Measurements from ENCODE around the gene STOML2. TPM values are rescaled to one million over a fixed set of nuclear protein-coding genes. Genes with fewer than 3 reads are reported as not detected.

The STOML2 gene
- total RNA-seq, 6 donors from 2014 or later, result 17.4 to 72.8 (median 48.0) TPM

DNA sequence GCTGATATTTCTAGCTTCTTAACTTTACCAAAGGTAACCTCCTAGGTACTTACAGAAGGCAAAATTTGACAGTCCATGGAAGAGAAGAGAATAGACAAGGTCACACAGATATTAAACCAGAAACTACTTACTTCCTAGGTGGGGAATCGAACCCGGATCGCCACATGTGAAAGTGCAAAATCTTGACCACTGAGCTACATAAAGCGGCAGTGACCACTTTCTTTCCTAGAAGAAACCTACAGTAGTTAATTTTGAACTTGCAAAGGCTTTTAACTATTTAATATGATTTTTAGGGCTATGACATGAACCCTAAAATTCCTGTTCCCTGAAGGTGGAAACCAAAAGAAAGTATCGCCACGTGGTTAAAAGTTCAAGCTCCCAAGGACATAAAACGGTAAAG is 33.1 kb upstream of the STOML2 start:
- H3K4me1 ChIP-seq, result no peaks in the 10 kb centered on the region
- H3K4me3 ChIP-seq, result no peak overlapping the region
- DNase-seq (no peak), ATAC-seq (ENCODE audit: low FRiP score in 2 of 2) (no peak)
- no peaks in the 10 kb centered on the region for H3K36me3 ChIP-seq
- TF ChIP-seq POLR2AphosphoS5 (IDR thresholded peaks at IDR 0.05) (no peak), EP300 (IDR thresholded peaks at IDR 0.05) (no peak)
- WGBS, 2 donors, result 88 to 89% methylated on average over 7 of the region's 7 CpGs
- H3K27me3 ChIP-seq, result no peaks in the 10 kb centered on the region
- H3K27ac ChIP-seq, result no peak overlapping the region
- H3K9me3 ChIP-seq, result peaks cover 0 to 4% (median 2%) of the 10 kb centered on the region in 4 donors

GRCh38 chr9:35134920-35135319 is 32.0 kb upstream of the STOML2 start:
- WGBS, 2 donors, result 86 to 89% methylated on average over 6 of the region's 6 CpGs
- no peaks in the 10 kb centered on the region for H3K9me3 ChIP-seq
- H3K27ac ChIP-seq, result no peak overlapping the region
- no peak for ATAC-seq (ENCODE audit: low FRiP score in 2 of 2)
- TF ChIP-seq, protein P1, sequence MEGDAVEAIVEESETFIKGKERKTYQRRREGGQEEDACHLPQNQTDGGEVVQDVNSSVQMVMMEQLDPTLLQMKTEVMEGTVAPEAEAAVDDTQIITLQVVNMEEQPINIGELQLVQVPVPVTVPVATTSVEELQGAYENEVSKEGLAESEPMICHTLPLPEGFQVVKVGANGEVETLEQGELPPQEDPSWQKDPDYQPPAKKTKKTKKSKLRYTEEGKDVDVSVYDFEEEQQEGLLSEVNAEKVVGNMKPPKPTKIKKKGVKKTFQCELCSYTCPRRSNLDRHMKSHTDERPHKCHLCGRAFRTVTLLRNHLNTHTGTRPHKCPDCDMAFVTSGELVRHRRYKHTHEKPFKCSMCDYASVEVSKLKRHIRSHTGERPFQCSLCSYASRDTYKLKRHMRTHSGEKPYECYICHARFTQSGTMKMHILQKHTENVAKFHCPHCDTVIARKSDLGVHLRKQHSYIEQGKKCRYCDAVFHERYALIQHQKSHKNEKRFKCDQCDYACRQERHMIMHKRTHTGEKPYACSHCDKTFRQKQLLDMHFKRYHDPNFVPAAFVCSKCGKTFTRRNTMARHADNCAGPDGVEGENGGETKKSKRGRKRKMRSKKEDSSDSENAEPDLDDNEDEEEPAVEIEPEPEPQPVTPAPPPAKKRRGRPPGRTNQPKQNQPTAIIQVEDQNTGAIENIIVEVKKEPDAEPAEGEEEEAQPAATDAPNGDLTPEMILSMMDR (IDR thresholded peaks at IDR 0.05), result no peak
- no peak for TF ChIP-seq POLR2A (IDR thresholded peaks at IDR 0.05)
- TF ChIP-seq EP300 (IDR thresholded peaks at IDR 0.05), result no peak
- no peak for TF ChIP-seq POLR2AphosphoS5 (IDR thresholded peaks at IDR 0.05)
- no peaks in the 10 kb centered on the region for H3K4me1 ChIP-seq
- no peaks in the 10 kb centered on the region for H3K36me3 ChIP-seq
- no peak overlapping the region for H3K4me3 ChIP-seq
- no peak for DNase-seq
- H3K27me3 ChIP-seq, result no peaks in the 10 kb centered on the region

- no peak for TF ChIP-seq POLR2A (IDR thresholded peaks at IDR 0.05)
- TF ChIP-seq POLR2AphosphoS5 (IDR thresholded peaks at IDR 0.05), result no peak
- no peak for TF ChIP-seq EP300 (IDR thresholded peaks at IDR 0.05)
- TF ChIP-seq, protein P1 (IDR thresholded peaks at IDR 0.05), result peak; percentile 83 to 93 (median 91)
- peak; percentile 86 to 94 for ATAC-seq (ENCODE audit: low FRiP score in 2 of 2)
- Histone ChIP-seq H3K9me3 (no peaks in the 10 kb centered on the region), H3K36me3 (no peaks in the 10 kb centered on the region), H3K4me3 (peak overlapping the region in 3 of 4 donors; percentile 59 to 81 (median 69)), H3K27me3 (no peaks in the 10 kb centered on the region), H3K27ac (peak overlapping the region; percentile 46 to 95 (median 80)), H3K4me1 (peaks cover 36 to 48% (median 42%) of the 10 kb centered on the region in 4 donors)
- peak; percentile 60 to 96 for DNase-seq
- WGBS, 2 donors, result 29% methylated on average over 29 to 30 of the region's 30 CpGs
These were observed 14.1 kb upstream of the STOML2 start for GRCh38 chr9:35116898-35117551.

DNA sequence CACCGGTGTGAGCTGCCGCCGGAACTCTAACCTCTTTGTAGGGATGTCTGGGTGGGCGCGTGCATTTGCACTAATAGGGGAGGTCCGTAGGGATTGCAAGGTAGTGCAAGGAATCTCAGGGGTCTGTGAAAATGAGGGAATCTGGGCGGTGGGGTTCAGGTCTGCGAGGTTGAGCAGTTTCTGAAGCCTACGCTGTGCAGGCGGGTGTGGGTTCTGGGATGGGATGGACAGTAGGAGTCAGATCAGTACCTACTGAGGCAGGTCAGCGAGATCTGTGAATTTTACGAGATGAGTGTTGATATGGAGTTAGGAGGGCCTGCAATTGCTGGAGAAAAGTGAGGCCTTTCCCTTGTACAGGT is 13.6 kb upstream of the STOML2 start:
- DNase-seq (no peak), ATAC-seq (ENCODE audit: low FRiP score in 2 of 2) (no peak)
- H3K9me3 ChIP-seq, result no peaks in the 10 kb centered on the region
- WGBS, 2 donors, result 0% methylated on average over 12 of the region's 12 CpGs
- peak overlapping the region; percentile 43 to 81 (median 64) for H3K4me3 ChIP-seq
- no peaks in the 10 kb centered on the region for H3K27me3 ChIP-seq
- no peaks in the 10 kb centered on the region for H3K36me3 ChIP-seq
- peak overlapping the region; percentile 88 to 98 (median 94) for H3K27ac ChIP-seq
- peaks cover 40 to 53% (median 46%) of the 10 kb centered on the region in 4 donors for H3K4me1 ChIP-seq
- no peak for TF ChIP-seq POLR2AphosphoS5 (IDR thresholded peaks at IDR 0.05)
- no peak for TF ChIP-seq EP300 (IDR thresholded peaks at IDR 0.05)
- TF ChIP-seq, protein P1 (IDR thresholded peaks at IDR 0.05), result no peak
- TF ChIP-seq POLR2A (IDR thresholded peaks at IDR 0.05), result no peak

DNA sequence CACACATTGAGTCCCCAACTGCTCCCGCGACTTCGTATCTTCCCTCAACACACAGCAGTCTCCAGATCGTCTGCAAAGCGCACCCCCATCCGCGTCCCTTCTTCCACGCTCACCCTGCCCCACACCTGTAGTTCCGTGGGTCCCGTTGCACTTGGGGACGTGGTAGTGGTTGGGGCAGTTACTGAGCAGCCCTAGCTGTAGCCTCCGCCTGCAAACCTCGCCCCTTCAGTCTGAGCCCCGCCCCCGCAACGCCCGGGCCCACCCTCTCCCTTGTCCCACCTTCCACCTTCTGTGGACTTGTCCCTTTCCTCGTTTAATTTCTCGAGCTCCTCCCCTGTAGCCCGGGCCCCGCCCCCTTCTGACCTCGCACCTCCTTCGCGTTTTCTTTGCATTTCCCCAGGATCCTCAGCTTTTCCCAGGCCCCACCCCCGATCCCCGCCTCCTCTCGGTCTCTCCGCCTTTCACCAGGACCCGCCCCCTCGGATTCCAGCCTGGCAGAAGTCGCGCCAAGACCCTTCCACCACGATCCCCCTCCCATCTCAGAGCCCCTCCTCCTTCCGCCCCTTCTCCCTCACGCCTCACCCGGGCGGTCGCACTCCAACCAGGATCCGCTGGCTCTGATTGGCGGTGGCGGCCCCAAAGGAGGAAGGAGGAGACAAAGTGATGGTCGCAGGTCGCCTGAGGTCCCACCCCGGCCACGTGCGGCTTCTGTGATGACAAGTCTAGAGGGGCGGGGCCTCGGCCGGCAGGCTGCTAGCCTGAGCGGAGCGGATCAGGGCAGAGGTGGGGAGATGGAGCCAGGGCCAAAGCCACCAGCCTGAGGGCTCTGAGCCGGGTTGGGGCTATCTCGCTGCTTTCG is 13.0 kb upstream of the STOML2 start, which contains the start of gene ATOSB:
TSS of gene ATOSB (minus strand) at position 183 of the 859 bp plus-strand sequence. CDS start 7,588 bp downstream, outside the sequence.
- ATAC-seq (ENCODE audit: low FRiP score in 2 of 2) (peak; percentile 74 to 93), DNase-seq (peak; percentile 99)
- Histone ChIP-seq H3K36me3 (no peaks in the 10 kb centered on the region), H3K4me3 (peak within 1 kb of the TSS; percentile 43 to 81 (median 64)), H3K27me3 (no peaks in the 10 kb centered on the region), H3K9me3 (no peaks in the 10 kb centered on the region), H3K4me1 (peaks cover 41 to 56% (median 48%) of the 10 kb centered on the region in 4 donors), H3K27ac (peak within 1 kb of the TSS; percentile 88 to 98 (median 94))
- TF ChIP-seq EP300 (IDR thresholded peaks at IDR 0.05), result peak in 1 of 4 donors; percentile 10
- TF ChIP-seq POLR2A (IDR thresholded peaks at IDR 0.05), result peak in 3 of 4 donors; percentile 22 to 84 (median 75)
- TF ChIP-seq, protein P1 (IDR thresholded peaks at IDR 0.05), result peak in 1 of 6 experiments; percentile 14
- TF ChIP-seq POLR2AphosphoS5 (IDR thresholded peaks at IDR 0.05), result peak; percentile 40 to 75
- 1% methylated on average over 47 to 51 of the region's 54 CpGs for WGBS, 2 donors
